GM21390 (cell line): Measurements from ENCODE around the gene UGT1A10.
"Not testable (repeated sequence)": the region's sequence is repeated elsewhere in the genome, so short reads cannot be mapped to it uniquely, and the experiment has no call there.

Source experiments
- ATAC-seq: cut with Tn5 transposase; IDR thresholded peaks from one replicate; pipeline ENCODE4 v1.9.1; 2021; ENCODE audit not compliant: unreplicated experiment

The UGT1A10 gene

DNA sequence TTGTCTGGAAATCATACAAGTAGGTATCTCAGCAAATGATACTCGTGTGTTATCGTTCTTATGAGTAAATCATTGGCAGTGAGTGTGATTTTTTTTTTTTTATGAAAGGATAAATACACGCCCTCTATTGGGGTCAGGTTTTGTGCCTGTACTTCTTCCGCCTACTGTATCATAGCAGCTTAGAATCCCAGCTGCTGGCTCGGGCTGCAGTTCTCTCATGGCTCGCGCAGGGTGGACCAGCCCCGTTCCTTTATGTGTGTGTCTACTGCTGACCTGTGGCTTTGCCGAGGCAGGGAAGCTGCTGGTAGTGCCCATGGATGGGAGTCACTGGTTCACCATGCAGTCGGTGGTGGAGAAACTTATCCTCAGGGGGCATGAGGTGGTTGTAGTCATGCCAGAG is at the start of gene UGT1A10:
UGT1A10 (plus strand) TSS at position 143 of the 400 bp plus-strand sequence; CDS start at position 218, 75 bp downstream.
- not testable (repeated sequence) for ATAC-seq

DNA sequence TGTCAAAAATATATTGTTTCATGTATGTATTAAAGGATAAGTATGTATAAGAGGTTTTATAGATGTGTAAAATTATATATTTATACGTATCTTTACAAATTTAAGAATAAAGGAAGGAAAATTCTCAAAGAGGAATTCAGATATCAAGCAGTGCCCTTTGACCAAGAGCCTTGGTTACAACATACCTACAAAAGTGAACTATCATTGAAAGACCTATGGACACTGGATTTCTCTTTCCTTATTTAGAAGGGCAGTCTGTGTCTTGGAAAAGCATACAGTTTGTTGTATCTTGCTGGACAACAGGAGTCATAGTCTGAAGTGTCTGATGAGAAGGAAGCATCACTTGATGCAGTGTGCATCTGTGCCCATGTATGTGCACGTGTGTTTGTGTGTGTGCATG is 47.8 kb upstream of the UGT1A10 start:
- no peak for ATAC-seq

- not testable (repeated sequence) for ATAC-seq
Measured at GRCh38 chr2:233592706-233593105, 43.5 kb upstream of the UGT1A10 start.

DNA sequence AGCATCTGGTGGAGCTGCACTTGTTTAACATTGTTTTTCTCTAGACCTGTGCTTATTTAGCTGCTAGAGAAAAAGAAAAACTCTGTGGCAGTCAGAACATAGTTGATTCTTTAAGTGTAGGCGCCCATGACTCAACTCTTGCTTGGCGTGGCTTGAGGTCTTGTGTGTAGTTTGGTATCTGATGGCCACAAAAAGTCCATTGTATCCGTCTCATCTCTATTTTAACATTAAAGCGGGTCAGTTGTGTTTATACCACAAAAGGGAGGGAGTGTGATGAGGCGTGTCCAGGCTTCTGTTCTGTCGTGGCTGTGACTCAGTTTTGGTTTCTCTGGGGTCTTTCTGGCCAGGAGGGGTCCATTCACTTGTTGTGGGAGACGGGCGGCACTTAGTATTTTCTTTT is 43.0 kb upstream of the UGT1A10 start:
- ATAC-seq = no peak

DNA sequence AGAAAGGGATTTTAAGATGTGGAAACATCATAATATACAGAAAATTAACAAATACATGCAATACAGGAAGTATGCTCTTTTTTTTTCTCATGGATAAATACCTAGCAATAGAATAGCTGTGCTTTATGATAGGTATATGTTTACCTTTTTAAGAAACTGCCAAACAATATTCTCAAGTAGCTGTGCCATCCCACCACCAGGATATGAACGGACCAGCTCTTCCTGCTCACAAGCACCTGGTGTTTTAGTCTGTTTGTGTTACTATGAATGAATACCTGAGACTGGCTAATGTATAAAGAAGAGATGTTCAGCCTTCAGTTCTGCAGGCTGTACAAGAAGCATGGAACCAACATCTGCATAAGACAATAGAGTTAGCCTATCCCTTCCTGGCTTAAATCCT is 38.7 kb upstream of the UGT1A10 start:
- ATAC-seq = no peak

- no peak for ATAC-seq
Measured at GRCh38 chr2:233598952-233599351, 37.3 kb upstream of the UGT1A10 start.

- ATAC-seq = no peak
Measured at GRCh38 chr2:233600386-233600785, 35.9 kb upstream of the UGT1A10 start.

GRCh38 chr2:233602076-233602475 is 34.2 kb upstream of the UGT1A10 start:
- no peak for ATAC-seq

GRCh38 chr2:233603520-233603919 is 32.7 kb upstream of the UGT1A10 start:
- ATAC-seq = no peak

DNA sequence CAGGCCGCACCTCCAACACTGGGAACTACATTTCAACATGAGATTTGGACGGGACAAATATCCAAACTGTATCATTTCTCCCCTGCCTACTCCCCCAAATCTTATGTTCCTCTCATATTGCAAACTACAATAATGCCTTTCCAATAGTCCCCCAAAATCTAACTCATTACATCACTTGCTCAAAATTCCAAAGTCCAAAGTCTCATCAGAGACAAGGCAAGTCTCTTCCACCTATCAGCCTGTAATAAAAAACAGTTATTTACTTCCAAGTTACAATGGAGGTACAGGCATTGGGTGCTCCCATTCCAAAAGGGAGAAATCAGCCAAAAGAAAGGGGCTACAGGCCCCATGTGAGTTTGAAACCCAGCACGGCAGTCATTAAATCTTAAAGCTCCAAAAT is 31.4 kb upstream of the UGT1A10 start:
- no peak for ATAC-seq

GRCh38 chr2:233605680-233606079 is 30.6 kb upstream of the UGT1A10 start:
- ATAC-seq = no peak

- ATAC-seq = no peak
Measured at GRCh38 chr2:233611284-233611683, 25.0 kb upstream of the UGT1A10 start.

DNA sequence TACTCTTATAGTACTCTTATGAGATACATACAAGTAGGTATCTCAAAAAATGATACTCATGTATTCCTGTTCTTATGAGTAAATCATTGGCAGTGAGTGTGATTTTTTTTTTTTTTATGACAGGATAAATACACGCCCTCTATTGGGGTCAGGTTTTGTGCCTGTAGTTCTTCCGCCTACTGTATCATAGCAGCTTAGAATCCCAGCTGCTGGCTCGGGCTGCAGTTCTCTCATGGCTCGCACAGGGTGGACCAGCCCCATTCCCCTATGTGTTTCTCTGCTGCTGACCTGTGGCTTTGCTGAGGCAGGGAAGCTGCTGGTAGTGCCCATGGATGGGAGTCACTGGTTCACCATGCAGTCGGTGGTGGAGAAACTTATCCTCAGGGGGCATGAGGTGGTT is 18.8 kb upstream of the UGT1A10 start, which contains the start of gene UGT1A8:
UGT1A8 (plus strand) TSS at position 158 of the 400 bp plus-strand sequence; CDS start at position 233, 75 bp downstream.
- ATAC-seq = not testable (repeated sequence)

GRCh38 chr2:233620204-233620603 is 16.0 kb upstream of the UGT1A10 start:
- ATAC-seq = no peak

- ATAC-seq = not testable (repeated sequence)
Measured at GRCh38 chr2:233621863-233622262, 14.4 kb upstream of the UGT1A10 start.

GRCh38 chr2:233627331-233628025 is 8.8 kb upstream of the UGT1A10 start:
- no peak for ATAC-seq

- no peak for ATAC-seq
Measured at GRCh38 chr2:233638836-233639235, 2.6 kb downstream of the UGT1A10 start.

DNA sequence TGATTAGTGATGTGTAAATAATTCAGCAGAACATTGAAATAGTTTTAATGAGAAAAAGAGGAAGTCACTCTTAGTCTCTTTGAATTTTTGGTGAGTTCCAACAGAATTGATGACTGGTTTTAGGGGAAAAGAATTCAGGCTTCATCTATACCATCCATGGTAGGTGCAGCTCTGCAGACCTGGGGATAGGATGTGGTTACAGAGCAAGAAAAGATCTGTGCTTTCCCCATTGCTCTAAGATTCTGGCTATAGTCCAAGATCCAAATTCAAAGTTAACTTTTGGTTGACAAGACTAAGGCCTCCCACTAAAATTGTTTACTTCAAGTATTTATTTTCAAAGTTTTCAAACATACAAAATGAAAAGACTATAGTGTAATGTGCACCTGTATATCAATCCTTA is 3.6 kb downstream of the UGT1A10 start:
- no peak for ATAC-seq

- no peak for ATAC-seq
Measured at GRCh38 chr2:233643128-233643527, 6.9 kb downstream of the UGT1A10 start.

DNA sequence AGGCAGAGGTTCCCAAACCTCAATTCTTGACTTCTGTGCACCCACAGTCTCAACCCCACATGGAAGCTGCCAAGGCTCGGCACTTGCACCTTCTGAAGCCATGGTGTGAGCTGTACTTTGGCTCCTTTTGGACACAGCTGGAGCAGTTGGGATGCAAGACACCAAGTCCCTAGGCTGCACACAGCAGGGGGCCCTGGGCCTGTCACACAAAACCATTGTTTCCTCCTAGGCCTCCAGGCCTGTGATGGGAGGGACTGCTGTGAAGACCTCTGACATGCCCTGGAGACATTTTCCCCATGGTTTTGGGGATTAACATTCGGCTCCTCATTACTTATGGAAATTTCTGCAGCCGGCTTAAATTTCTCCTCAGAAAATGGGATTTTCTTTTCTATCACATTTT is 9.8 kb downstream of the UGT1A10 start:
- not testable (repeated sequence) for ATAC-seq

- no peak for ATAC-seq
Measured at GRCh38 chr2:233650981-233651380, 14.7 kb downstream of the UGT1A10 start.

DNA sequence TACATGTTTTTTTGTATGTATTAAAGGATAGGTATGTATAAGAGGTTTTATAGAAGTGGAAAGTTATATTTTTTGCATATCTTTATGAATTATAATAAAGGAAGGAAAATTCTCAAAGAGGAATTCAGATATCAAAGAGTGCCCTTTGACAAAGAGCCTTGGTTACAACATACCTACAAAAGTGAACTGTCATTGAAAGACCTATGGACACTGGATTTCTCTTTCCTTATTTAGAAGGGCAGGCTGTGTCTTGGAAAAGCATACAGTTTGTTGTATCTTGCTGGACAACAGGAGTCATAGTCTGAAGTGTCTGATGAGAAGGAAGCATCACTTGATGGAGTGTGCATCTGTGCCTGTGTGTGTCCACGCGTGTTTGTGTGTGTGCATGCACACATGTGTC is 15.2 kb downstream of the UGT1A10 start:
- no peak for ATAC-seq

DNA sequence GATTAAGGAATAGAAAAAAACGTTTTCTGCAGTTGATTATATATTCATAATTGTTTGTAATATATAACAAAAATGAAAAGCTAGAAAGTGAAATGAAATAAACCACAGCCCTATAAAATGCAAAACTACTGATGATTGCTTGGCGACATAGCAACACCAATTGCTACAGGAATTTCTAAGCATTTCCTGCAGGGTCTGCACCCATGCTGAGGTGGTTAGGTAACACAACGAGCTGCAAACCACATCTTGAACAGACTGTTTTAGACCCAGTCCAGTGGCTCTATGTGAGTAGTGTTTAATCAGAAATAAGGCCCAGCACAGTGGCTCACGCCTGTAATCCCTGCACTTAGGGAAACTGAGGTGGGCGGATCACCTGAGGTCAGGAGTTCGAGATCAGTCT is 18.3 kb downstream of the UGT1A10 start:
- ATAC-seq = no peak
